Measurements from ENCODE around the gene SSR4.

SSR4 gene

DNA sequence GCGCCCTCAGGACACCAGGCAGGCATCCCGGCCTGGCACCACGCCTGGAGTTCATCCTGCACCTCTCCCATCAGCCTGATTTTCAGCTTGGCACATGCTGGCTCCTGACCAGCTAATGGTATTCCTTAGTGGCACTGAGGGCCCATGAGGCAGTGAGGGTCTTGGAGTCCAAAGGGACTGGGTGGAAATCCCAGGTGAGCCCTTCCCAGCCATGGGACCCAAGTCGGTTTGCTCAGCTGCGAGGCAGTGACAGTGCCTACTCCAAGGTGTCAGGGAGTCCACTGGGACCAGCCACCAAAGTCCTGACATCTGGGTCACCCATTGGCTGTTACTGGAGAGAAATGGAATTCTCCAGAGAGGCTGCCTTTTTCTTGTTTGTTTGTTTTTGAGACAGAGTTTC is 4.9 kb downstream of the SSR4 start:
- CTCF ChIA-PET = interaction anchor here (0.9 kb wide), 1 partner anchor 20 kb away, joined by 4 read pairs; no protein-coding TSS in a partner anchor
- no peak for DNase-seq (ENCODE audit: low spot score)
- TF ChIP-seq, protein P1, sequence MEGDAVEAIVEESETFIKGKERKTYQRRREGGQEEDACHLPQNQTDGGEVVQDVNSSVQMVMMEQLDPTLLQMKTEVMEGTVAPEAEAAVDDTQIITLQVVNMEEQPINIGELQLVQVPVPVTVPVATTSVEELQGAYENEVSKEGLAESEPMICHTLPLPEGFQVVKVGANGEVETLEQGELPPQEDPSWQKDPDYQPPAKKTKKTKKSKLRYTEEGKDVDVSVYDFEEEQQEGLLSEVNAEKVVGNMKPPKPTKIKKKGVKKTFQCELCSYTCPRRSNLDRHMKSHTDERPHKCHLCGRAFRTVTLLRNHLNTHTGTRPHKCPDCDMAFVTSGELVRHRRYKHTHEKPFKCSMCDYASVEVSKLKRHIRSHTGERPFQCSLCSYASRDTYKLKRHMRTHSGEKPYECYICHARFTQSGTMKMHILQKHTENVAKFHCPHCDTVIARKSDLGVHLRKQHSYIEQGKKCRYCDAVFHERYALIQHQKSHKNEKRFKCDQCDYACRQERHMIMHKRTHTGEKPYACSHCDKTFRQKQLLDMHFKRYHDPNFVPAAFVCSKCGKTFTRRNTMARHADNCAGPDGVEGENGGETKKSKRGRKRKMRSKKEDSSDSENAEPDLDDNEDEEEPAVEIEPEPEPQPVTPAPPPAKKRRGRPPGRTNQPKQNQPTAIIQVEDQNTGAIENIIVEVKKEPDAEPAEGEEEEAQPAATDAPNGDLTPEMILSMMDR (conservative IDR thresholded peaks at IDR 0.05; ENCODE audit: low read depth) = no peak
- H3K27ac ChIP-seq = peak overlapping the region; percentile 21
- POLR2A ChIA-PET (ENCODE audit: low non-redundant PET) = no interaction called here

DNA sequence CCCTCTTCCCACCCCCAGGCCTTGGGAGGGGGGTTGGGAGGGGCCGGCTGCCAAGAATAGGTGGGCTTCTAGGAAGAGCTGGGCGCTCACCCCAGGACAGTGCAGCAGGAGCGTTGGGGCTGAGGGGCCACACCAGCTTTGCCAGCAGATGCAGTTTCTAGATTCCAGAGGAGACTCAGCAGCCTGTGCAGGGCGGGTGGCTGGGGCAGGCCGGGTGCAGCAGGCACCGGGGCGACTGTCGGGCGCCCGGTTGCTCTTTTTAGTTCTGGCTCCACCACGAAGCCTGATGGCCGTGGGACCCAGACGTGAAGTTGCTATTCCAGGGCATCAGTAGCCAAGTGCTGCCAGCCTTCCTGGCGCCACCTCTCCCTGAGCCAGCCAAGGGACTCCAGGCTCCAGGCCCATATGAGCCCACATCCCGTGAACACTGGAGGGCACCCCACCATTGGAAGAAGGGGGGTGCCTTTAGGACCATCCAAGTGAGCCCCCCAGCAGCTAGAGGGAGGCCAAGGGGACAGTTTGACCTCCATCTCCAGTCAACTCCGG is 5.8 kb downstream of the SSR4 start:
- POLR2A ChIA-PET (ENCODE audit: low non-redundant PET) = no interaction called here

DNA sequence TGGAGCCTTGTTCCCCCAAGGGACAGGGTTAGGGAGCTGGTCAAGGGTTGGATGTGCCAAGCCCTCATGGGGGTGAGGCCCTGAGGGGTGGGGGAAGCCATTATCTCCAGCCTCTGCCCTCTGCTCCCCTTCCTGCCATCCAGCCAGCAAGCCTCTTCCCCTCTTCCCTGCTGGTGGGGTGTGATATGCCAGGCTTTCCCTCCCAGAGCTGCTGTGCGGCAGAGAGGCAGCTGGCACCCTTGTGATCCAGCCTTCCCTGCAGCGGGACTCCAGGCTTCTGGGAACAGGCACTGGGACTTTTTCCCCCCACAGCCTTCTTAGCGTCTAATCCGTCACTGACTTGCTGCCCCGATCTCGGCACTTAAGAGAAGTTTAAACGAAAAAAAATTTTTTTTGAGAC is 6.3 kb downstream of the SSR4 start:
- no peak overlapping the region for H3K27ac ChIP-seq
- POLR2A ChIA-PET (ENCODE audit: low non-redundant PET) = no interaction called here
- no peak for DNase-seq (ENCODE audit: low spot score)
- CTCF ChIA-PET = no interaction called here
- TF ChIP-seq, protein P1 (conservative IDR thresholded peaks at IDR 0.05; ENCODE audit: low read depth) = no peak

More for the DNA sequence above, 5.8 kb downstream of the SSR4 start:
- no peak for DNase-seq (ENCODE audit: low spot score)
- CTCF ChIA-PET = no interaction called here
- no peak overlapping the region for H3K27ac ChIP-seq
- TF ChIP-seq, protein P1 (conservative IDR thresholded peaks at IDR 0.05; ENCODE audit: low read depth) = no peak

DNA sequence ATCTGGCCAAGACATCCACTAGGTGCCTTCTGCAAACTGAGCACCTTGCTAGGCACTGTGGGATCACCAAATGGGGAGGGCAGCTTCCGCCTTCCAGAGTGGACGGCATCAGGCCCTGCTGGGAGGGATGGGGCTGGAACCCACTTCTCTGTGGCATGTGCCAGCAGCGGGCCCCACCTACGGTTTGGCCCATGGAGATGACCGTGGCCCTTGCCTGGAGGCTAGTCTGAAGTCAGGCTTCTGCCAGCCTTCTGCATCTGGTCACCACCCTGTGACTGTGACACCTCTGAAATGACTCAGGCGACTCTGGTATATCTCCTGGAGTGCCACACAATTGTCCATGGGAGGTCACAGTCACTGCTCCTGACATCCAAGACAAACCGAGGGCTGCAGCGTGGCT is 7.2 kb downstream of the SSR4 start:
- TF ChIP-seq, protein P1 (conservative IDR thresholded peaks at IDR 0.05; ENCODE audit: low read depth) = no peak
- no peak for DNase-seq (ENCODE audit: low spot score)
- ChIA-PET POLR2A (ENCODE audit: low non-redundant PET) (no interaction called here), CTCF (interaction anchor here (0.5 kb wide), 1 partner anchor 47 kb away, joined by 4 read pairs; no protein-coding TSS in a partner anchor)
- no peak overlapping the region for H3K27ac ChIP-seq

DNA sequence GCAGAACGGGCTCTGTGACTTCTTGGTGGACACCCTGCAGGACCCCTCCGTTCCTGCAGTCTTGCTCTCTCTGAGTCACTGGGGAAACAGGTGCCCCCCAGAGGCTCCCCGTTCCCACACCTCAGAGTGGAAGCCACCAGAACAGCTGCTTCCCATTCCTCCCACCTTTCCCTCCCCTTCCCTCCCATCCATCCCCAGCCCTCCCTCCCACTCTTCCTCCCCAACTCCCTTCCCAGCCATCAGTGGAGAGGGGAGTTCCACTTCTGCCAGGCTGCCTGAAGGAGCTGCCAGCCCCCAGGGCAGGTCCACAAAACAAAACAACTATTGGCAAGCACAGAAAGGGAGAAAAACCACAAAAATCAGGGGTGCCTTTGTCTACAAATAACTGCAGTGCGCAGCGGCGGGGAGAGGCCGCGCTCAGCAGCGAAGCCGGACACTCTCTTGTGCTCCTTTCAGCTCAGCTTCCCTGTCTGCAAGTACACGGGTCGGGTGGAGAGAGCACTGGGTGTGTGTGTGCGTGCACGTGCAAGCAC is 8.1 kb downstream of the SSR4 start:
- POLR2A ChIA-PET (ENCODE audit: low non-redundant PET) = no interaction called here
- CTCF ChIA-PET = no interaction called here
- DNase-seq (ENCODE audit: low spot score) = no peak
- TF ChIP-seq, protein P1 (conservative IDR thresholded peaks at IDR 0.05; ENCODE audit: low read depth) = no peak
- no peak overlapping the region for H3K27ac ChIP-seq

DNA sequence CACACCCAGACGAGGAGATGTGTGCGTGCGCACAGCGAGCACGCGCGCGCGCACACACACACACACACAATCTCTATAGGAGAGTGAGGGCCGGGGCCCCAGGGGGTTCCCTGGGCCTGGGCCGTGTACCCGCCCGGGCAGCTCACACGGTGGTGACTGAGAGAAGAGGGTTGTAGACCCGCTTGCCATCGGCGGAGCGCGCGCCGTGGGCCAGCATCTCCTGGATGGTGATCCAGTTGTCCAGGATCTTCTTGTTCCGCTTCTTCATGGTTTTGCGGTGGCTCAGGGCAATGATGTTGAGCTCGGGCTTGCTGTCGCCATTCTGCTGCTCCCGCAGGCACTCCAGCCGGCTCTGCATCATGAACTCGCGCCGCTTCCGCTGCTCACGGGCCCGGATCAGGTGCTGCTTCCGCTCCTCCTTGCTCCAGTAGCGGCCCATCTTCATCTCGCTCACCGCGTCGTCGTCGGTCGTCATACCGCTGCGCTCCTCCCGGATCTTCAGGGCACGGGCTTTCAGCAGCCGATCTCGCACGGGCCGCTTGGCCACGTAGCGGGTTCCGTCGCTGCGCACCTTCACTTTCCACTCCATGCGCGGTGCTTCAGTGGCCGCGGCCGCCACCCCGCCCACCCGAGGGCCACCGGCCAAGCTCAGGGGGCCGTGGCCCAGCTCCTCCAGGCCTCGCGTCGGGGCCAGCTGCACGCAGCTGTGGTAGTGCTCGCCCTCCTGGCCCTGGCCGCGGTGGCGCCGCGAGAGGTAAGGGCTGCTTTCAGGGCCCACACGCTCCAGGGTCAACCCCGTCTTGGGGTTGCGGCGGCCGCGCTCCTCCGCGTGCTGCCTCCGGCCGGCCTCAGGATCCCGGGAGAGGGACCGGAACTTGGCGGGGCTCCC is 9.0 kb downstream of the SSR4 start:
- no peak for DNase-seq (ENCODE audit: low spot score)
- H3K27ac ChIP-seq = no peak overlapping the region
- TF ChIP-seq, protein P1 (conservative IDR thresholded peaks at IDR 0.05; ENCODE audit: low read depth) = no peak
- ChIA-PET POLR2A (ENCODE audit: low non-redundant PET) (no interaction called here), CTCF (no interaction called here)

Measured in RWPE1 (cell line).